ENCODE measurements around the gene OGFOD3. TPM values are rescaled to one million over a fixed set of nuclear protein-coding genes. Genes with fewer than 3 reads are reported as not detected.
"Not testable (repeated sequence)": the region's sequence is repeated elsewhere in the genome, so short reads cannot be mapped to it uniquely, and the experiment has no call there.

The OGFOD3 gene
- total RNA-seq, 2 donors from 2014 or later: 29.7 to 30.1 TPM

DNA sequence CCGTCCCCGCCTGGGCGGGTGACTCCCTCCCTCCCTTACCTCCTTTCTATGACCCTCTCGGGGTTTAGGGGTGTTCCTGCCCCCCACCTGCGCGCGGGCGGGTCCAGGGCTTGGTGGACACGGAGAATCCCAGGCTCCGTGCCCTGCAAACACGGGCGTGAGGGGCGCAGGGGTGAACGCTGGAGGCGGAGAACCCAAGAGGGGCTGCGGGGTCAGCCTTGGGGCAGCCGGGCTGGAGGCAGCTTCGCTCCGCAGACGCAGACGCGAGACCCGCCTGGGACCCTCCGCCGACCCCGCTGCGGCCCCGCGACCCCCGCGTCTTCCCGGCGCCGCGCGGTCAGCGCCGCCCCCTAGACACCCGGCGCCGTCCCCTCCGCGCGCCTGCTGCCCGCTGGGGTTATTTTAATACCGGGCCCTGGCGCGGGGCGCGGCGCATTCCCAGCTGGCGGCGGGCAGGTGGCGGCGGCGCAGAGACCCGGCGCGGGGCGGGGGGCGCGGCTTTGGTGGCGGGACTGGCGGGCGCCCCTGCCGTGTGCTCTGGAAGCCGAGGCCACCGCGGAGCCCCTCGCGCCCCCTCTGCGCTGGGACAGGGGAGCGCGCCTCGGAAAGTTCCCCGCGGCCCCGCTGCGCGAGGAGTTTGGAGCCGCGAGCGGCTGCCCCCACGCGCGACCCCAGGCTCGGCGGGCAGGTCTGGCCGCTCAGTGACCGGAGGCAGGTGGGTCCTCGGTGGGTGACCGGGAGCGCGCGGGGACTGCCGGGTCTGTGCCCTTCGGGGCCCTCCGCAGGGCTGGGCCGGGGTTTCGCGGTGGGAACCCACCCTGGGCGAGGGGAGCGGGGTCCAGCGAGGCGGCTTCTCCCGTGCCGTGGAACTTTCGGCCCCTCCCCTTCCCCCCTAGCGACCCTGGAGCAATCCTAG is 46.8 kb downstream of the OGFOD3 start, which contains the start of gene UTS2R:
Gene UTS2R (plus strand): TSS at position 433 of the 916 bp plus-strand sequence. CDS start 2,560 bp downstream, outside the sequence.
- Mint-ChIP-seq H3K4me1 (ENCODE audit: low read depth in 2 of 2) (peaks cover 0 to 10% of the 10 kb centered on the region in 2 donors), H3K27me3 (peaks cover 15 to 20% of the 10 kb centered on the region in 2 donors), H3K36me3 (no peaks in the 10 kb centered on the region), H3K9me3 (no peaks in the 10 kb centered on the region), H3K27ac (no peak within 1 kb of the TSS), H3K4me3 (peak within 1 kb of the TSS; percentile 43)
- ATAC-seq (no peak), DNase-seq (ENCODE audit: low spot score) (peak; percentile 60)

DNA sequence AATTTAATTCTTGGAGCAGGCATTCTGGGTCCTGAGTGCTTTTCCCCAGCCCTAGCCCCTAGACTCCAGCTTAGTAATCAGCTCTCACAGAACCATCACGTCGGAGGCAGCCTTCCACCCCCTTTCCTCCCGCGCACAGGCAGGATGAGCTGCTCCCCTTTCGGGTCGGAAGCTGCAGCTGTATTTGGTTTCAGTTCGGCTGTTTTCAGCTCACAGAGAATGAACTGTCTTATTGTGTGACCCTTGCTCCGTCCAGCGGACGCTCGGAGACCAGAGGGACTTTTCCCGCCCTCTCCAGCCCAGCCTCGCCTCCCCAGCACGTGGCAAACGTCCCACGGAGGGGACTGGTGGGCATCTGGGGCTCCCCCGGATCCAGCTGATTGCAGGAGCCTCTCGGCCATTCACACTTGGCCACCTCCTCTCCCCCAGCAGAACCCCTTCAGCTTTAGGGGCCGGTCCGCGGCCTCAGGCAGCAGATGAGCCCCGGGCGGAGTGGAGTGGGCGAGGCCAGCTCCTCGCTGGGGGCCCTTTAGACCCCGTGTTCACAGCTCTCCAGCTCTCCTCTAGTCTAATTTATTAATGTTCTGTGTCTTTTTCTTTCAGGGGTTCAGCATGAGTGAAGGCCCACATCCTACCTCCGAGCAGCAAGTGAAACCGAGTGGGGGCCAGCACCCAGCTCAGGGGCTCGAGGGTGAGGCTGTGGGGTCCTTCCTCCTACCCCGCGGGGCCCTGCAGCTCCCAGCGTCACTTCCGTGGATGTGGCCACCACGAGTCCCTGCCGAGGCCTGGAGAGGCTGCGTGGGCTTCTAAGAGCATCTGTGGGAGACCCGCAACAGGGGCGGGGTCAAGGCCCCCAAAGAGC is 47.7 kb downstream of the OGFOD3 start:
- Mint-ChIP-seq H3K27ac (no peak overlapping the region), H3K4me1 (ENCODE audit: low read depth in 2 of 2) (peaks cover 0 to 10% of the 10 kb centered on the region in 2 donors), H3K36me3 (no peaks in the 10 kb centered on the region), H3K27me3 (peaks cover 15 to 17% of the 10 kb centered on the region in 2 donors), H3K9me3 (no peaks in the 10 kb centered on the region), H3K4me3 (peak overlapping the region; percentile 43)
- no peak for DNase-seq (ENCODE audit: low spot score)
- peak in 1 of 2 donors; percentile 40 for ATAC-seq

- DNase-seq (ENCODE audit: low spot score): no peak
- H3K4me3 Mint-ChIP-seq: no peak overlapping the region
- H3K27me3 Mint-ChIP-seq: peaks cover 15 to 16% of the 10 kb centered on the region in 2 donors
- no peaks in the 10 kb centered on the region for H3K9me3 Mint-ChIP-seq
- H3K4me1 Mint-ChIP-seq (ENCODE audit: low read depth in 2 of 2): peaks cover 0 to 10% of the 10 kb centered on the region in 2 donors
- no peak overlapping the region for H3K27ac Mint-ChIP-seq
- ATAC-seq: no peak
- no peaks in the 10 kb centered on the region for H3K36me3 Mint-ChIP-seq
These were observed 49.2 kb downstream of the OGFOD3 start for GRCh38 chr17:82369211-82369610.

- no peaks in the 10 kb centered on the region for H3K36me3 Mint-ChIP-seq
- peak in 1 of 2 donors; percentile 49 for ATAC-seq
- H3K27ac Mint-ChIP-seq: no peak overlapping the region
These were observed 50.5 kb downstream of the OGFOD3 start for GRCh38 chr17:82367724-82368524.

DNA sequence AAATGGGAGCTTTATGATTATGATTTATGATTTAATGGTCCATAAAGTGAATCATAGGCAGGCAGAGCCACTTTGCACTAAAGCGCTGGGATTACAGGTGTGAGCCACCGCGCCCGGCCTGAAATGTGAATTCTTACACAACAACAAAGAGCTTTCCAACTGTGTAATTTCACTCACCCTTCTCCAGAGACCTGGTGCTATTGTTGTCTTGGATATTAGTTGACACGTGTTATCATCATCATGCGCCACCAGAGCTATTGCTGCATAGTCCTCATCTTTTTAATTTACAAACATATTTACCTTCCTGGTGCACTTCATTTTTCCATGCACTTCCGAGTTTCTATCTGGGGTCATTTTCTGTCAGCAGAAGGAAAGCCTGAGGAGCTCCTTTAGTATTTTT is 51.6 kb downstream of the OGFOD3 start:
- Mint-ChIP-seq H3K36me3 (no peaks in the 10 kb centered on the region), H3K27me3 (peaks cover 0 to 5% of the 10 kb centered on the region in 2 donors), H3K9me3 (no peaks in the 10 kb centered on the region), H3K27ac (no peak overlapping the region), H3K4me3 (no peak overlapping the region), H3K4me1 (ENCODE audit: low read depth in 2 of 2) (peaks cover 0 to 7% of the 10 kb centered on the region in 2 donors)
- DNase-seq (ENCODE audit: low spot score): no peak
- ATAC-seq: no peak

More at GRCh38 chr17:82367724-82368524, 50.5 kb downstream of the OGFOD3 start:
- Mint-ChIP-seq H3K4me1 (ENCODE audit: low read depth in 2 of 2) (peaks cover 0 to 8% of the 10 kb centered on the region in 2 donors), H3K4me3 (no peak overlapping the region), H3K27me3 (peaks cover 6 to 10% of the 10 kb centered on the region in 2 donors), H3K9me3 (no peaks in the 10 kb centered on the region)
- no peak for DNase-seq (ENCODE audit: low spot score)

- Mint-ChIP-seq H3K27ac (no peak overlapping the region), H3K36me3 (no peaks in the 10 kb centered on the region), H3K27me3 (peaks cover 0 to 2% of the 10 kb centered on the region in 2 donors), H3K4me1 (ENCODE audit: low read depth in 2 of 2) (peaks cover 0 to 3% of the 10 kb centered on the region in 2 donors), H3K9me3 (no peaks in the 10 kb centered on the region), H3K4me3 (no peak overlapping the region)
- ATAC-seq: no peak
- DNase-seq (ENCODE audit: low spot score): no peak
These were observed 52.6 kb downstream of the OGFOD3 start for GRCh38 chr17:82365606-82366295.

DNA sequence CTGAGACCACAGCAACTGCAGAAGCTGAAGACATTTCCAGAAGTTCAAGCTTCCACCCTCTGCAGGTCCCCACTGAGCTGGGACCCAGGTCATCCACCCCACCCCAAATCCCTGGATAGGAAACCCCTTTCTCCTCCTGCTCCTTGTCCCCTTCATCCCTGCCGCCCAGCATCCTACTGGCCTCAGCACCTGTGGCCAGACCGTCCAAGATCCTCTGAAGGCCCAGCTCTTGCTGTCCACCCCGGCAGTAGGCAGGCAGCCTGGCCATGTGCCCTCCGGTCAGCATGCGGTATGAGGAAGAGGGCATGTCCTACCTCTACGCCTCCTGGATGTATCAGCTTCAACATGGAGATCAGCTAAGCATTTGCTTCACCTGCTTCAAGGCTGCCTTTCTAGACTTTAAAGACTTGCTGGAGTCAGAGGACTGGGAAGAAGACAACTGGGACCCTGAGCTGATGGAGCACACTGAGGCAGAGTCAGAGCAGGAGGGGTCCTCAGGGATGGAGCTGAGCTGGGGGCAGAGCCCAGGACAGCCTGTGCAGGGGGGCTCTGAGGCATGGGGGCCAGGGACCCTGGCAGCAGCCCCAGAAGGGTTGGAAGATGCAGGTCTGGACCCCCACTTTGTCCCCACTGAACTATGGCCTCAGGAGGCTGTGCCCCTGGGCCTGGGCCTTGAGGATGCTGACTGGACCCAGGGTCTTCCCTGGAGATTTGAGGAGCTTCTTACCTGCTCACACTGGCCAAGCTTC is 56.3 kb downstream of the OGFOD3 start:
- Mint-ChIP-seq H3K27ac (no peak overlapping the region), H3K4me3 (no peak overlapping the region), H3K36me3 (no peaks in the 10 kb centered on the region), H3K4me1 (ENCODE audit: low read depth in 2 of 2) (peaks cover 7 to 12% of the 10 kb centered on the region in 2 donors), H3K27me3 (peaks cover 0 to 6% of the 10 kb centered on the region in 2 donors), H3K9me3 (no peaks in the 10 kb centered on the region)
- DNase-seq (ENCODE audit: low spot score): no peak
- peak in 1 of 2 donors; percentile 31 for ATAC-seq

DNA sequence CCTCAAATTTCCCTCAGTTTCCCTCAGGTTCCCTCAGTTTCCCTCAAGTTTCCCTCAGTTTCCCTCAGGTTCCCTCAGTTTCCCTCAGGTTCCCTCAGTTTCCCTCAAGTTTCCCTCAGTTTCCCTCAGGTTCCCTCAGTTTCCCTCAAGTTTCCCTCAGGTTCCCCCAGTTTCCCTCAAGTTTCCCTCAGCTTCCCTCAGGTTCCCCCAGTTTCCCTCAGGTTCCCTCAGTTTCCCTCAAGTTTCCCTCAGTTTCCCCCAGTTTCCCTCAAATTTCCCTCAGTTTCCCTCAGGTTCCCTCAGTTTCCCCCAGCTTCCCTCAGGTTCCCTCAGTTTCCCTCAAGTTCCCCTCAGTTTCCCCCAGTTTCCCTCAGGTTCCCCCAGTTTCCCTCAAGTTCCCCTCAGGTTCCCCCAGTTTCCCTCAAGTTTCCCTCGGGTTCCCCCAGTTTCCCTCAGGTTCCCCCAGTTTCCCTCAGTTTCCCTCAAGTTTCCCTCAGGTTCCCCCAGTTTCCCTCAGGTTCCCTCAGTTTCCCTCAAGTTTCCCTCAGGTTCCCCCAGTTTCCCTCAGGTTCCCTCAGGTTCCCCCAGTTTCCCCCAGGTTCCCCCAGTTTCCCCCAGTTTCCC is 58.8 kb downstream of the OGFOD3 start:
- H3K27ac Mint-ChIP-seq; H3K36me3 Mint-ChIP-seq; H3K9me3 Mint-ChIP-seq; H3K4me3 Mint-ChIP-seq; H3K27me3 Mint-ChIP-seq; DNase-seq (ENCODE audit: low spot score); ATAC-seq: not testable (repeated sequence)
- H3K4me1 Mint-ChIP-seq (ENCODE audit: low read depth in 2 of 2): peaks cover 7 to 12% of the 10 kb centered on the region in 2 donors

DNA sequence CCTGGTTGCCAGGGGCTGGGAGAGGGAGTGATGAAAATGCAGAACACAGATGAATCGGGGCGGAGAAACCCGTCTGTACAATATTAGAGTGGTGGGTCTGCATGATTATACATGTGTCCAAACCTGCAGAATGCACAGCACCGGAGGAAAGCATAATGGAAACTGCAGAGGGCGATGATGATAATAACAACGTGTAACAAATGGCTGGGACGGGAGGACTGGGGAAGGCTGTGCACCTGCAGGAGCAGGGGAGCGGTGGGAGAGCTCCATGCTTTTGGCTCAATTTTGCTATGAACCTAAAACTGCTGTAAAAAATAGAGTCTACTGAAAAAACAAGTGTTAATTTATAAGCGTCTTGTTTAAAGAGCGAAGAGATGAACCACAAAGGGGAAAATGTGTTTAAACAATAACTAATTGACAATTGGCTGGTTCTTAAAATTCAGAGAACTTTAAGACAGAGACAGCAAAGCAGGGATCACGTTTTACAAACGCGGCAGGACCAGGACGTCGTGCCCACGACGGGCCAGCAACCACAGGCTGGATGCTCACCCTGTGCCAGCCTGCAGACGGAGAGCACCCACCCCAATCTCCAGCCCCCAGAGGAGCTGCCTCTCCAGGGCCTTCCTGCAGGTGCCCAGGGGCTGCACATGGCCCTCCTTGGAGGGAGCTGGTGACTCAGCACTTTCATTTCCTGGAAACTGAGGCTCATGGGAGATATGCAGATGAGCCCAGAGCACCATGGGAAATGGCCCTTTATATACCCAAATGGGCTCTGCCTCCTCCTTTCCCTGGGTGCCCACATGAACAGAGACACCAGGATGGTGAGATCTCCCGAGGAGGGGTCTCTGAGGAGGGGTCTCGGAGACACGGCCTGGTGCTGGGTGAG is 59.7 kb downstream of the OGFOD3 start, which contains the start of gene TEX19:
Gene TEX19 (plus strand): TSS at position 783 of the 886 bp plus-strand sequence. CDS start 2,904 bp downstream, outside the sequence.
- DNase-seq (ENCODE audit: low spot score) (no peak), ATAC-seq (peak in 1 of 2 donors; percentile 46)
- Mint-ChIP-seq H3K27ac (no peak within 1 kb of the TSS), H3K27me3 (peaks cover 0 to 4% of the 10 kb centered on the region in 2 donors), H3K36me3 (no peaks in the 10 kb centered on the region), H3K4me3 (no peak within 1 kb of the TSS), H3K4me1 (ENCODE audit: low read depth in 2 of 2) (peaks cover 7 to 12% of the 10 kb centered on the region in 2 donors), H3K9me3 (no peaks in the 10 kb centered on the region)

GRCh38 chr17:82357394-82357793 is 61.0 kb downstream of the OGFOD3 start:
- peaks cover 7 to 12% of the 10 kb centered on the region in 2 donors for H3K4me1 Mint-ChIP-seq (ENCODE audit: low read depth in 2 of 2)

DNA sequence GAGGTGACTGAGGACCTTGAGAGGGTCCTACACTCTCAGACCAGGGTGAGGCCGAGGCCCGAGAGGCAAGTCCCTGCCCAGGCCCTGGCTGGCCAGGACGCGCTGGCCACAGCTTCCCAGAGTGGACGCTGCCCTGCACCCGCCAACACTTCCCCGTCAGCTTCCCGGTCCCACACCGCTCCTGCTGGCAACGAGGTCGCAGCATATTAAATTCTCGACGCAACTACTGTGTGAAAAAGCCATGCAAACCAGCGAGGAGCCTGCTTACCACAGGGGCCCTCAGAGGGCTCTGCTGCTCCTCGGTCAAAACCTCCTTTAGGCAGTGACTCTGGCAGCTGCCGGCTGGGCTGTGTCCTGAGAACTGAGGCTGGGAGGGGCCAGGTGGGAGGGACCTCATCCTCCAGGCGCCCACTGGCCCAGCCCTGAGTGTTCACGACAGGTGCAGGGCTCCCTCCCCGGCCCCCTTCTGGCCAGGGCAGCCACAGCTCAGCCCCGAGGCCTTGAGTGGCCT is 61.5 kb downstream of the OGFOD3 start:
- peak in 1 of 2 donors; percentile 18 for ATAC-seq
- peaks cover 0 to 4% of the 10 kb centered on the region in 2 donors for H3K27me3 Mint-ChIP-seq
- no peak overlapping the region for H3K27ac Mint-ChIP-seq

More at GRCh38 chr17:82357394-82357793, 61.0 kb downstream of the OGFOD3 start:
- H3K4me3 Mint-ChIP-seq: no peak overlapping the region
- H3K27me3 Mint-ChIP-seq: peaks cover 0 to 4% of the 10 kb centered on the region in 2 donors
- ATAC-seq (no peak), DNase-seq (ENCODE audit: low spot score) (no peak)
- H3K9me3 Mint-ChIP-seq: no peaks in the 10 kb centered on the region
- no peaks in the 10 kb centered on the region for H3K36me3 Mint-ChIP-seq
- H3K27ac Mint-ChIP-seq: no peak overlapping the region

More for the DNA sequence above, 61.5 kb downstream of the OGFOD3 start:
- H3K9me3 Mint-ChIP-seq: no peaks in the 10 kb centered on the region
- H3K4me3 Mint-ChIP-seq: no peak overlapping the region
- no peak for DNase-seq (ENCODE audit: low spot score)
- H3K36me3 Mint-ChIP-seq: no peaks in the 10 kb centered on the region
- H3K4me1 Mint-ChIP-seq (ENCODE audit: low read depth in 2 of 2): peaks cover 8 to 12% of the 10 kb centered on the region in 2 donors

Measured in natural killer cell treated with Interleukin-12 subunit alpha and Interleukin-12 subunit beta and Interleukin-15 and Interleukin-18, amount 100 ng/mL, for 72 hours (primary cell).